D721Med (cell line): Measurements from ENCODE around the gene NLGN1.
A peak's percentile ranks its signal among the peaks of the same experiment; 100 is the strongest.

Experiments used
- DNase-seq: peaks from one replicate; pipeline ENCODE4 v3.0.0; 2011; ENCODE audit warnings: low spot score; ENCODE audit not compliant: insufficient read length
- FAIRE-seq: peaks from 2 replicates; lab custom pipeline; 2011; peaks lifted over from hg19 to GRCh38; lab: Jason Lieb, UNC
- TF ChIP-seq, protein P1 (sequence below): IDR thresholded peaks from 2 replicates; pipeline ENCODE4 v1.5.1; 2012; ENCODE audit warnings: mild to moderate bottlenecking, control low read depth; ENCODE audit not compliant: insufficient read depth; ENCODE audit errors: missing control alignments

Gene NLGN1

DNA sequence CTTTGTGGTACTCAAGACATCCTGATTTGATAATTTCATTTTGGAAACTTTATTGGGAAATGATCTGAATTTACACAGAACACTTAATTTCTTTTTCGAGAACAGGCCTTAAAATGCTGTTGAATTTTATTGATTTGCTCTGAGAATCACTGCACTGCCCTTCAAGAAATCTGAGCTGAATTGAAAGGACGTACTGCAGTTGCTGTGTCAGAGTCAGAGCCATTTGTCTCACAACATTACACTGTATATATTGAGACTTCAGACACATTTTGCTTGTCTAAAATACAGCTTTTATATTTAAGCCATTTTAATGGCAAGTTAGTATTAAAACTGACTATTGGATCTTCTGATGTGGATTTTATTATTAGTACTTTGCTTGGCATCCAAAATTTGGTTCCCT lies 504.1 kb downstream of the NLGN1 start:
- FAIRE-seq (no peak), DNase-seq (no peak)
- TF ChIP-seq, protein P1, sequence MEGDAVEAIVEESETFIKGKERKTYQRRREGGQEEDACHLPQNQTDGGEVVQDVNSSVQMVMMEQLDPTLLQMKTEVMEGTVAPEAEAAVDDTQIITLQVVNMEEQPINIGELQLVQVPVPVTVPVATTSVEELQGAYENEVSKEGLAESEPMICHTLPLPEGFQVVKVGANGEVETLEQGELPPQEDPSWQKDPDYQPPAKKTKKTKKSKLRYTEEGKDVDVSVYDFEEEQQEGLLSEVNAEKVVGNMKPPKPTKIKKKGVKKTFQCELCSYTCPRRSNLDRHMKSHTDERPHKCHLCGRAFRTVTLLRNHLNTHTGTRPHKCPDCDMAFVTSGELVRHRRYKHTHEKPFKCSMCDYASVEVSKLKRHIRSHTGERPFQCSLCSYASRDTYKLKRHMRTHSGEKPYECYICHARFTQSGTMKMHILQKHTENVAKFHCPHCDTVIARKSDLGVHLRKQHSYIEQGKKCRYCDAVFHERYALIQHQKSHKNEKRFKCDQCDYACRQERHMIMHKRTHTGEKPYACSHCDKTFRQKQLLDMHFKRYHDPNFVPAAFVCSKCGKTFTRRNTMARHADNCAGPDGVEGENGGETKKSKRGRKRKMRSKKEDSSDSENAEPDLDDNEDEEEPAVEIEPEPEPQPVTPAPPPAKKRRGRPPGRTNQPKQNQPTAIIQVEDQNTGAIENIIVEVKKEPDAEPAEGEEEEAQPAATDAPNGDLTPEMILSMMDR: no peak

DNA sequence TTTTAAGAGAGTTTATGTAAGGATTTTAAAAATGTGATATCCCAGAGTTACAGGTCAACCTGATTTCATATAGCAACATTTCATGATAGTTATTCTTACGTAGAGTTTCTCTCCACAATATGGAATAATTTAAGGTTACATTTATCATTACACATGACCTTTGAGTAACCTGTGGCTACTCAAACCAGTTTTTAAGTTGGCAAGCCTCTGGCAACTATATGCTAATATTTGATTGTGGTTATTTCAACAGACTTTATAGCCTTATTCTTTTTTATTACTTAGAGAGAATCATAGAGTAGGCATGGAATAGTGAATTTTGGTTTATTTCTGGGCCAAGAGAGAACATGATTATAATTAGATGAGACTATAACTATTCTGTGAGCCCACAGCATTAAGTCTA lies 504.9 kb downstream of the NLGN1 start:
- FAIRE-seq: peak; percentile 38

DNA sequence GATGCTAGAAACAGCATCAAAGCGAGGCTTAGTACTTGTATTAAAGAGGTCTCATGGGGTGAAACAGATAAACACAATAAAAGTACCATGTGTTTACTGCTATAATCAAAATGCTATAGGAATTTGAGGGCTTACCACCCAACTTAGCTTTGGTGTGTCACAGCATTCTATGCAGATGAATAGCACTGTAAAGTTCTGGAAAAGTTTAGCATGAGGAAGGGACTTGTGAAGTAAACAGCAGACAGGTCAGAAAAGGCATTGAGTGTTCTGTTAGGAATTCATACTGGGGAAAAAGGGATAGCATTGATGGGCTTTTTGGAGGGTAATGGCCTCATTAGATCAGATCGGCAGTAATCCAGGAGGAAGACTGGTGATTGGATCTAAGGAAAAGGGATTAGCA lies 505.3 kb downstream of the NLGN1 start:
- DNase-seq (no peak), FAIRE-seq (no peak)
- TF ChIP-seq, protein P1: no peak

More for the DNA sequence above, 504.9 kb downstream of the NLGN1 start:
- TF ChIP-seq, protein P1: no peak
- DNase-seq: no peak

DNA sequence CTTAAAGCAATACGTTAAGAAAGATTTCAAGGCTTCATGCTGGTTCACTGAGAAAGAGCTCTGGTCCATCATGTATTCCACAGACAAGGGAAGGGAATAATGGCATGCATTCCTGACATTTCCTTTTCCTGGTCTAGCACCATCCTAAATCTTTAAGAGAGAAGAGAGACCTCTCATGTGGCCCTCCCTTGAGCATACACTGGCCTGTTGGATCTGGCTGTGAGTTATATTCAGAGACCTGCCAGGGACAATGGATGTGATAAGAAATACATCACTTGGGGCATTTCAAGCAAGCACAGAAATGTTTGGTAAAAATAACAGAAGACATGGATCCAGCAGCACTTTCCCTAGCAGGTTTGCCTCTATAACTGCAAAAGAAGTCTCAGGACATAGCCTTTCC lies 507.8 kb downstream of the NLGN1 start:
- no peak for DNase-seq
- TF ChIP-seq, protein P1: no peak
- no peak for FAIRE-seq

DNA sequence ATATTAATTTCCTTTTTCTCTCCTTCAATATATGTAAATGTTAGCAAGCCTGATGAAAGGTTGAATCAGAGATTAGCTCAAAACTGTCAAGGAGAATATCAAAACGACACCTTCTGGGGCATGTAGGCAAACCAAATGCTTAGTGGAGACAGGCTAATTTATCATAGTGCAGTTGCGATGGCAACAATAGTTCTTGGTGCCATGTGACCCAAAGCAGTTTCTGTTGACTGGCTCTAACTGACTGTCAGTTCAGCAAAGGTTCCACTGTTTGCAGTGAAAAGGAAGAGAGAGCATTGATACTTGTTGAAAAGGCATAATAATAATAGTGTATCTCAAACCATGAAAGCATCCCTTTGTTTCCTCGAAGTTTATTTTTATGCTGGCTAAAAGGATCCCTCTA lies 513.9 kb downstream of the NLGN1 start:
- TF ChIP-seq, protein P1: no peak
- DNase-seq (no peak), FAIRE-seq (peak; percentile 21)

DNA sequence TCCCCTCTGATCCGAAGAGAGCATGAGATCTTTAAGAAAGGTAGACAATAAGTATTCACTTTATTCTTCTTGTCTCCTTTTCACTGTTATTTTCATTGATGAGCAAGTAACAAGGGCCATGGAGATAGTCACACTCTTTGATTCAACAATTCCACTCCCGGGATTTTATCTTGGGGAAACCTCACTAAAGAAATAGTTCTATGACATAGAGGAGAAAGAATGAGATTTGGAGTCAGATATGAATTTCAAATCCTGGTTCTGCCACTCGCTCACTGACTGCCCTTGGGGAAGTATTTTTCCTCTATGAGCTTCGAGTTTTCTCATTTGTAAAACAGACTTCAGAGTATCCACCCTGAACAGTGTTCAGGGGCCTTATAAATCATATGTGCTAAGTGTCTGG lies 514.6 kb downstream of the NLGN1 start:
- DNase-seq: no peak
- TF ChIP-seq, protein P1: no peak
- no peak for FAIRE-seq

DNA sequence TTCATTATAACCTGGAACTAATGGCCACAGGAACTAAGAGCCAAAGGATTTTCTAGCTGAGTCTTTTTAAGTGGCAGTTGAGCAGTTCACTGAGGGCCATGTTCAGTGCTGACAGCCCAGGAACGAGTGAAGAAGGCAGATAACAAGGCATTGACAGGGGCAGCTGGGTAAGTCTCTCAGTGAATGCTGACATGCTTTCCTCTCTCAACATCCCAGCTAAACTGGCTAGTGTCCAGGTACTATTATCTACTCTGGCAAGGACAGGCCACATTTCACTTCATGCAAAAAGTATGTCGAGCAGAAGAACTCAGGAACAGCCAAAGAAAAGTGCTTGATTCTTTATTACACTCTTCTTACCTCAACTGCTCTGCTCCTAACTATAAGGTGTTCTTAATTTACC lies 515.9 kb downstream of the NLGN1 start:
- no peak for DNase-seq
- no peak for FAIRE-seq
- TF ChIP-seq, protein P1: no peak
